Glutamatergic neuron (in vitro differentiated cells): ENCODE data around the gene DR1. TPM values are rescaled to one million over a fixed set of nuclear protein-coding genes. Genes with fewer than 3 reads are reported as not detected.
"Not testable (repeated sequence)": the region's sequence is repeated elsewhere in the genome, so short reads cannot be mapped to it uniquely, and the experiment has no call there.

ENCODE experiments used
- DNase-seq: peaks from one replicate; pipeline ENCODE4 v3.0.0; 2022
- H3K27ac Mint-ChIP-seq: one replicate; pipeline ENCODE4 v1.8.0; 2020; ENCODE audit warnings: mild to moderate bottlenecking, mixed read lengths, inconsistent platforms; ENCODE audit not compliant: unreplicated experiment
- H3K27me3 Mint-ChIP-seq: one replicate; pipeline ENCODE4 v1.8.0; 2020; ENCODE audit warnings: mild to moderate bottlenecking, moderate library complexity, mixed read lengths, inconsistent platforms; ENCODE audit not compliant: unreplicated experiment
- H3K36me3 Mint-ChIP-seq: one replicate; pipeline ENCODE4 v1.8.0; 2020; ENCODE audit warnings: mild to moderate bottlenecking, mixed read lengths, inconsistent platforms; ENCODE audit not compliant: unreplicated experiment
- H3K4me1 Mint-ChIP-seq: one replicate; pipeline ENCODE4 v1.8.0; 2020; ENCODE audit warnings: mild to moderate bottlenecking, low read depth, mixed read lengths, inconsistent platforms; ENCODE audit not compliant: unreplicated experiment
- H3K4me3 Mint-ChIP-seq: one replicate; pipeline ENCODE4 v1.8.0; 2020; ENCODE audit warnings: mild to moderate bottlenecking, mixed read lengths, inconsistent platforms; ENCODE audit not compliant: unreplicated experiment
- H3K9me3 Mint-ChIP-seq: one replicate; pipeline ENCODE4 v1.8.0; 2020; ENCODE audit warnings: mild to moderate bottlenecking, moderate library complexity, mixed read lengths, inconsistent platforms; ENCODE audit not compliant: unreplicated experiment
- total RNA-seq: library from RNA; stranded (reverse); fragmentation: NEBNext Ultra II Directional; extraction: Animal tissue kit (Norgen Biotek cat#: 25700); gene quantifications from one replicate; pipeline ENCODE4 v1.2.1, GENCODE V29; 2021; ENCODE audit not compliant: unreplicated experiment
- TF ChIP-seq, protein P1 (sequence below): fragments of 200-600 bp; sonication (generic); IDR thresholded peaks from one replicate; pipeline ENCODE4 v1.5.0; 2021; ENCODE audit not compliant: partially characterized antibody, unreplicated experiment

The DR1 gene
- total RNA-seq, 1 donor from 2014 or later: 49.0 TPM

DNA sequence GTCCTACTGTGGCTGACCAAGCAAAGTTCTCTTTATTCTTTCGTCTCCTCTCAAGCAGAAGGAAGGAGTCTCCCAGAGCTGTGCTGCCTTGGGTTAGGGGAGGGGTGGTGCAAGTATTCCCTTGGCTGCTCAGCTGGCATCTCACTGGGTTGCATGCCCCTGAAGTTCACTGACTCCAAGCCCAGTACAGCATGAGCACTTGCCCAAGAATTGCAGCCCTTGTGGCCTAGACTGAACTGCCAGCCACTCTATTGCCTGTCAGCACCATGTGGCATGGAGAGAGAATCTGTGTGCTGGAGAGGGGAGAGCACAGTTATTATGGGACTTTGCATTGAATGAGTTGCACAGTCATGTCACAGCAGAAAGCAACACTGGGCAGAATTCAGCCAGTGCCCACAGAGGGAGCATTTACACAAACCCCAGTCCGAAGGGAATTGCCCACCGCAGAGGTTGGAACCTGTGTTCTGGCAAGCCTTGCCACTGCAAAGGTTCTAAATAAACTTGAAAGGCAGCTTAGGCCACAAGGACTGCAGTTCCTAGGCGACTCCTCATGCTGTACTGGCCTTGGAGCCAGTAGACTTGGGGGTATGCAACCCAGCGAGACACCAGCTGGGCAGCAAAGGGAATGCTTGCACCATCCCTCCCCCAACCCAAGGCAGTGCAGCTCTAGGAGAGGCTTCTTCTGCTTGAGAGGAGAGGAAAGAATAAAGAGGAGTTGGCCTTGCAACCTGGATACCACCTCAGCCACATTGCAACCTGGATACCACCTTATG is 28.8 kb downstream of the DR1 start:
- no peak for DNase-seq
- TF ChIP-seq, protein P1, sequence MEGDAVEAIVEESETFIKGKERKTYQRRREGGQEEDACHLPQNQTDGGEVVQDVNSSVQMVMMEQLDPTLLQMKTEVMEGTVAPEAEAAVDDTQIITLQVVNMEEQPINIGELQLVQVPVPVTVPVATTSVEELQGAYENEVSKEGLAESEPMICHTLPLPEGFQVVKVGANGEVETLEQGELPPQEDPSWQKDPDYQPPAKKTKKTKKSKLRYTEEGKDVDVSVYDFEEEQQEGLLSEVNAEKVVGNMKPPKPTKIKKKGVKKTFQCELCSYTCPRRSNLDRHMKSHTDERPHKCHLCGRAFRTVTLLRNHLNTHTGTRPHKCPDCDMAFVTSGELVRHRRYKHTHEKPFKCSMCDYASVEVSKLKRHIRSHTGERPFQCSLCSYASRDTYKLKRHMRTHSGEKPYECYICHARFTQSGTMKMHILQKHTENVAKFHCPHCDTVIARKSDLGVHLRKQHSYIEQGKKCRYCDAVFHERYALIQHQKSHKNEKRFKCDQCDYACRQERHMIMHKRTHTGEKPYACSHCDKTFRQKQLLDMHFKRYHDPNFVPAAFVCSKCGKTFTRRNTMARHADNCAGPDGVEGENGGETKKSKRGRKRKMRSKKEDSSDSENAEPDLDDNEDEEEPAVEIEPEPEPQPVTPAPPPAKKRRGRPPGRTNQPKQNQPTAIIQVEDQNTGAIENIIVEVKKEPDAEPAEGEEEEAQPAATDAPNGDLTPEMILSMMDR: no peak
- Mint-ChIP-seq H3K4me3 (no peak overlapping the region), H3K4me1 (no peaks in the 10 kb centered on the region), H3K27me3 (no peaks in the 10 kb centered on the region), H3K36me3 (peaks cover 22% of the 10 kb centered on the region), H3K27ac (no peak overlapping the region), H3K9me3 (peaks cover 9% of the 10 kb centered on the region)

DNA sequence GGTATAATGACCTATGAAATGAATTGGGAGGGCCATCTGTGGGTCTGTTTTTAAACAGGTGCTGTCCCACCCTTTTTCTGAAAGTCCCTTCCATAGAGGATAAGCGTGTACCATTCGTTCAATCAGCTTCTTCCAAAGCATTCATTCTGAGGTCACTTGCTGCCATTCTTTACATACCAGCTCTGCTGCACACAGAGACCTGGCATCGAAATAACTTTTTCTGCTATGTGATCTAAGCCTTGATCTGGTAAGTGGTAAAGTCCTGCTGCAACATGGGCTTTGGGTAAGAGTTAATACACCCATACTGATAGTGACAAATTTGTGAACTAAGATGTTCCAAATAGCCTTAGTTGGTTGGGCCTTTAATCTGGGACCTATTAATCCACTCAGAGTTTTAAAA is 38.9 kb downstream of the DR1 start:
- H3K27me3 Mint-ChIP-seq: peaks cover 4% of the 10 kb centered on the region
- no peak overlapping the region for H3K27ac Mint-ChIP-seq
- TF ChIP-seq, protein P1: no peak
- peaks cover 2% of the 10 kb centered on the region for H3K9me3 Mint-ChIP-seq
- no peaks in the 10 kb centered on the region for H3K4me1 Mint-ChIP-seq
- peaks cover 13% of the 10 kb centered on the region for H3K36me3 Mint-ChIP-seq
- no peak overlapping the region for H3K4me3 Mint-ChIP-seq
- no peak for DNase-seq

DNA sequence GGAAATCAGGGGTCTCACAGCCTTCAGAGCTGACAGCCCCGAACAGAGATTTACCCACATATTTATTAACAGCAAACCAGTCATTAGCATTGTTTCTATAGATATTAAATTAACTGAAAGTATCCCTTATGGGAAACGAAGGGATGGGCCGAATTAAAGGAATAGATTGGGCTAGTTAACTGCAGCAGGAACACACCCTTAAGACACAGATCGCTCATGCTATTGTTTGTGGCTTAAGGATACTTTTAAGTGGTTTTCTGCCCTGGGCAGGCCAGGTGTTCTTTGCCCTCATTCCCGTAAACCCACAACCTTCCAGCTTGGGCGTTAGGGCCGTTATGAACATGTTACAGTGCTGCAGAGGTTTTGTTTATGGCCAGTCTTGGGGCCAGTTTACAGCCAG is 40.6 kb downstream of the DR1 start:
- not testable (repeated sequence) for H3K9me3 Mint-ChIP-seq, H3K4me1 Mint-ChIP-seq, DNase-seq, H3K27ac Mint-ChIP-seq, H3K27me3 Mint-ChIP-seq, H3K4me3 Mint-ChIP-seq
- H3K36me3 Mint-ChIP-seq: peaks cover 13% of the 10 kb centered on the region

DNA sequence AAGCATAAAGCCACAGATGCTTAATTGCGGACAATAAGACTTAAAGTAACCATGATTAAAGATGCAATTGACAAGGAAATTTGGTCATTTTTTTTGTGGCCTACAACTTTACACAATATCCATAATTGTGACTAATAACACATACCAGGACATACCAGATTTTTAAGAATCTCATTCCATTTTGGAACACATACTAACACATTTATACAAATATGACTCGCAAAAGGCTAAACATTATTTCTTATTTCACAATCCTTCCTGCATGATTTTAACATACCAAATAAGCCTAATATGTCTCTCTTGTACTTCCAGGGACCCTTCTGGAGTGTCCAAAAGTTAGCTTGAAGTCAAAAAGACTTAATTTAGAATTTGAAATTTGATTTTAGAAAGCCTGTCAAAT is 48.8 kb downstream of the DR1 start:
- H3K4me3 Mint-ChIP-seq: no peak overlapping the region
- H3K4me1 Mint-ChIP-seq: no peaks in the 10 kb centered on the region
- peaks cover 2% of the 10 kb centered on the region for H3K27me3 Mint-ChIP-seq
- no peak overlapping the region for H3K27ac Mint-ChIP-seq
- DNase-seq: no peak
- TF ChIP-seq, protein P1: no peak
- no peaks in the 10 kb centered on the region for H3K9me3 Mint-ChIP-seq
- H3K36me3 Mint-ChIP-seq: no peaks in the 10 kb centered on the region

DNA sequence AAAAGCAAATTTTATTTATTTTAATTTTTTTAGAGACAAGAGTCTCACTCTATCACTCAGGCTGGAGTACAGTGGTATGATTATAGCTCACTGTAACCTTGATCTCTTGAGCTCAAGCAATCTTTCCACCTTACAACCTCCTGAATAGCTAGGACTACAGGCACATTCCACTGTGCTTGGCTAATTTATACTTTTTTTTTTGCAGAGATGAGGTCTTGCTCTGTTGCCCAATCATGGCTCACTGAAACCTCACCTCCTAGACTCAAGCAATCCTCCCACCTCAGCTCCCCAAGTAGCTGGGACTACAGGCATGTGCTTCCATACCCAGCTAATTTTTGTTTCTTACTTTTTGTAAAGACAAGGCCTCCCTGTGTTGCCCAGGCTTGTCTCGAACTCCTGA is 49.5 kb downstream of the DR1 start:
- H3K27ac Mint-ChIP-seq: no peak overlapping the region
- no peak for DNase-seq
- no peaks in the 10 kb centered on the region for H3K9me3 Mint-ChIP-seq
- H3K4me3 Mint-ChIP-seq: no peak overlapping the region
- TF ChIP-seq, protein P1: no peak
- no peaks in the 10 kb centered on the region for H3K4me1 Mint-ChIP-seq
- H3K27me3 Mint-ChIP-seq: no peaks in the 10 kb centered on the region
- H3K36me3 Mint-ChIP-seq: no peaks in the 10 kb centered on the region
